ENCODE results near the gene GDPD3. TPM values are rescaled to one million over a fixed set of nuclear protein-coding genes. Genes with fewer than 3 reads are reported as not detected.

The GDPD3 gene
- total and polyA plus RNA-seq, 2 of the 13 experiments (the other 11 are each of a cell fraction or from before 2014, with no cell fraction given) = 18.7 to 20.6 TPM

DNA sequence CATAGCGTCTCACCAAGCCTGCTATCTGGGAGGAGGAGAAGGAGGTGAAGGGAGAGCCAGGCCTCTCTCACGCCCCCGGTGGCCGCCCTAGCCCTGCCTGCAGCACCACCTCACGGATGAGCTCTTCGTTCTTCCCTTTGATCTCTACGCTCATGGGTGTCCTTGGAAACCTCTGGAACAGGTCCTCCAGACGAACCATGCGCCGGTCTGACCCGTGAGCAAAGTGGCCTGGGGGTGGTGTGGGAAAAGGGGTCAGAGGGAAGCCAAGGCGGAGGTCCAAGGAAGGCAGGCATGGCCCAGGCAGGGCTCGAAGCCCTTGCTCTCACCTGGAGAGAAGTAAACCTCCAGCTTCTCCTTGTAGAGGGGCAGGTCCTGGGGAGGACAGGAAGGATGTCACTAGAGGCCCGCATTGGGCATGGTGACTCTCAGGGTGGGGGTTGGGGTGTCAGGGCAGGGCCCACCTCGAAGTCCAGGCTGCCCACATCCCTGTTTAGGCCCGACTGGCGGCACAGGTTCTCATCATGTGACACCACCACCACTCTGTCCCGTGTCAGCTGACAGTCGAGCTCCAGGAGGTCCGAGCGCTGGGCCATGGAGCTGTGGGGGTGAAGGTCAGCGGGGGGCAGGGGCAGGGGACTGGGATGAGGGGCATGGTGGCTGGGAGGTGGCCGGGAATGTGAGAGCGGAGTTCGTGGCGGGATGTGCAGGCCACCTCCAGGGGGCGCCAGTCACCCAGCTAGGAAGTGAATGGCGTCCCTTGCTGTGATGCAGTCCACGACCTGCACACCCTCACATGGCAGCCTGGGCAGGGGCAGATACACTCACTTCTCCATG, 923 bp downstream of the GDPD3 start (continued):
- TF ChIP-seq, protein P1, sequence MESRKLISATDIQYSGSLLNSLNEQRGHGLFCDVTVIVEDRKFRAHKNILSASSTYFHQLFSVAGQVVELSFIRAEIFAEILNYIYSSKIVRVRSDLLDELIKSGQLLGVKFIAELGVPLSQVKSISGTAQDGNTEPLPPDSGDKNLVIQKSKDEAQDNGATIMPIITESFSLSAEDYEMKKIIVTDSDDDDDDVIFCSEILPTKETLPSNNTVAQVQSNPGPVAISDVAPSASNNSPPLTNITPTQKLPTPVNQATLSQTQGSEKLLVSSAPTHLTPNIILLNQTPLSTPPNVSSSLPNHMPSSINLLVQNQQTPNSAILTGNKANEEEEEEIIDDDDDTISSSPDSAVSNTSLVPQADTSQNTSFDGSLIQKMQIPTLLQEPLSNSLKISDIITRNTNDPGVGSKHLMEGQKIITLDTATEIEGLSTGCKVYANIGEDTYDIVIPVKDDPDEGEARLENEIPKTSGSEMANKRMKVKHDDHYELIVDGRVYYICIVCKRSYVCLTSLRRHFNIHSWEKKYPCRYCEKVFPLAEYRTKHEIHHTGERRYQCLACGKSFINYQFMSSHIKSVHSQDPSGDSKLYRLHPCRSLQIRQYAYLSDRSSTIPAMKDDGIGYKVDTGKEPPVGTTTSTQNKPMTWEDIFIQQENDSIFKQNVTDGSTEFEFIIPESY (CRISPR knock-in tag; IDR thresholded peaks at IDR 0.05) = peak; percentile 93
- TF ChIP-seq, protein P2, sequence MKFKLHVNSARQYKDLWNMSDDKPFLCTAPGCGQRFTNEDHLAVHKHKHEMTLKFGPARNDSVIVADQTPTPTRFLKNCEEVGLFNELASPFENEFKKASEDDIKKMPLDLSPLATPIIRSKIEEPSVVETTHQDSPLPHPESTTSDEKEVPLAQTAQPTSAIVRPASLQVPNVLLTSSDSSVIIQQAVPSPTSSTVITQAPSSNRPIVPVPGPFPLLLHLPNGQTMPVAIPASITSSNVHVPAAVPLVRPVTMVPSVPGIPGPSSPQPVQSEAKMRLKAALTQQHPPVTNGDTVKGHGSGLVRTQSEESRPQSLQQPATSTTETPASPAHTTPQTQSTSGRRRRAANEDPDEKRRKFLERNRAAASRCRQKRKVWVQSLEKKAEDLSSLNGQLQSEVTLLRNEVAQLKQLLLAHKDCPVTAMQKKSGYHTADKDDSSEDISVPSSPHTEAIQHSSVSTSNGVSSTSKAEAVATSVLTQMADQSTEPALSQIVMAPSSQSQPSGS (CRISPR knock-in tag; IDR thresholded peaks at IDR 0.05) = no peak
- peak; percentile 46; the same call in 1 of the 2 replicates for TF ChIP-seq ZNF543 (CRISPR knock-in tag; IDR thresholded peaks at IDR 0.05)
- TF ChIP-seq NKX3-1 (CRISPR knock-in tag; IDR thresholded peaks at IDR 0.05) = peak; percentile 36; the same call in 1 of the 2 replicates
- TF ChIP-seq ZNF235 (CRISPR knock-in tag; IDR thresholded peaks at IDR 0.05; ENCODE audit: borderline replicate concordance) = no peak
- TF ChIP-seq ZBTB8A (CRISPR knock-in tag; IDR thresholded peaks at IDR 0.05; ENCODE audit: borderline replicate concordance, low read depth) = no peak
- peak; percentile 87 for TF ChIP-seq ZNF607 (CRISPR knock-in tag; IDR thresholded peaks at IDR 0.05; ENCODE audit: borderline replicate concordance)
- TF ChIP-seq, protein P3, sequence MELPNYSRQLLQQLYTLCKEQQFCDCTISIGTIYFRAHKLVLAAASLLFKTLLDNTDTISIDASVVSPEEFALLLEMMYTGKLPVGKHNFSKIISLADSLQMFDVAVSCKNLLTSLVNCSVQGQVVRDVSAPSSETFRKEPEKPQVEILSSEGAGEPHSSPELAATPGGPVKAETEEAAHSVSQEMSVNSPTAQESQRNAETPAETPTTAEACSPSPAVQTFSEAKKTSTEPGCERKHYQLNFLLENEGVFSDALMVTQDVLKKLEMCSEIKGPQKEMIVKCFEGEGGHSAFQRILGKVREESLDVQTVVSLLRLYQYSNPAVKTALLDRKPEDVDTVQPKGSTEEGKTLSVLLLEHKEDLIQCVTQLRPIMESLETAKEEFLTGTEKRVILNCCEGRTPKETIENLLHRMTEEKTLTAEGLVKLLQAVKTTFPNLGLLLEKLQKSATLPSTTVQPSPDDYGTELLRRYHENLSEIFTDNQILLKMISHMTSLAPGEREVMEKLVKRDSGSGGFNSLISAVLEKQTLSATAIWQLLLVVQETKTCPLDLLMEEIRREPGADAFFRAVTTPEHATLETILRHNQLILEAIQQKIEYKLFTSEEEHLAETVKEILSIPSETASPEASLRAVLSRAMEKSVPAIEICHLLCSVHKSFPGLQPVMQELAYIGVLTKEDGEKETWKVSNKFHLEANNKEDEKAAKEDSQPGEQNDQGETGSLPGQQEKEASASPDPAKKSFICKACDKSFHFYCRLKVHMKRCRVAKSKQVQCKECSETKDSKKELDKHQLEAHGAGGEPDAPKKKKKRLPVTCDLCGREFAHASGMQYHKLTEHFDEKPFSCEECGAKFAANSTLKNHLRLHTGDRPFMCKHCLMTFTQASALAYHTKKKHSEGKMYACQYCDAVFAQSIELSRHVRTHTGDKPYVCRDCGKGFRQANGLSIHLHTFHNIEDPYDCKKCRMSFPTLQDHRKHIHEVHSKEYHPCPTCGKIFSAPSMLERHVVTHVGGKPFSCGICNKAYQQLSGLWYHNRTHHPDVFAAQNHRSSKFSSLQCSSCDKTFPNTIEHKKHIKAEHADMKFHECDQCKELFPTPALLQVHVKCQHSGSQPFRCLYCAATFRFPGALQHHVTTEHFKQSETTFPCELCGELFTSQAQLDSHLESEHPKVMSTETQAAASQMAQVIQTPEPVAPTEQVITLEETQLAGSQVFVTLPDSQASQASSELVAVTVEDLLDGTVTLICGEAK (IDR thresholded peaks at IDR 0.05) = no peak
- TF ChIP-seq, protein P3 (CRISPR knock-in tag; IDR thresholded peaks at IDR 0.05) = peak; percentile 49; the same call in 1 of the 2 replicates
- TF ChIP-seq ZNF773 (CRISPR knock-in tag; IDR thresholded peaks at IDR 0.05; ENCODE audit: borderline replicate concordance) = peak; percentile 80; the same call in 1 of the 2 replicates
- peak; percentile 58; the same call in 1 of the 2 replicates for TF ChIP-seq ELF3 (CRISPR knock-in tag; IDR thresholded peaks at IDR 0.05)
- peak; percentile 43 for TF ChIP-seq RARA (CRISPR knock-in tag; IDR thresholded peaks at IDR 0.05)
- no peak for TF ChIP-seq ZSCAN12 (CRISPR knock-in tag; IDR thresholded peaks at IDR 0.05)
- TF ChIP-seq ZNF552 (CRISPR knock-in tag; IDR thresholded peaks at IDR 0.05; ENCODE audit: borderline replicate concordance) = peak; percentile 51; the same call in 1 of the 2 replicates
- TF ChIP-seq, protein P4, sequence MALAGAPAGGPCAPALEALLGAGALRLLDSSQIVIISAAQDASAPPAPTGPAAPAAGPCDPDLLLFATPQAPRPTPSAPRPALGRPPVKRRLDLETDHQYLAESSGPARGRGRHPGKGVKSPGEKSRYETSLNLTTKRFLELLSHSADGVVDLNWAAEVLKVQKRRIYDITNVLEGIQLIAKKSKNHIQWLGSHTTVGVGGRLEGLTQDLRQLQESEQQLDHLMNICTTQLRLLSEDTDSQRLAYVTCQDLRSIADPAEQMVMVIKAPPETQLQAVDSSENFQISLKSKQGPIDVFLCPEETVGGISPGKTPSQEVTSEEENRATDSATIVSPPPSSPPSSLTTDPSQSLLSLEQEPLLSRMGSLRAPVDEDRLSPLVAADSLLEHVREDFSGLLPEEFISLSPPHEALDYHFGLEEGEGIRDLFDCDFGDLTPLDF (CRISPR knock-in tag; IDR thresholded peaks at IDR 0.05) = 0 out of 2 replicates have a peak, but pooled peaks have one; percentile 34

Measured in HepG2 (cell line).